GM21737 (cell line): ENCODE measurements around the gene TAF15.

ENCODE experiments used
- ATAC-seq: cut with Tn5 transposase; IDR thresholded peaks from one replicate; pipeline ENCODE4 v1.9.1; 2021; ENCODE audit warnings: mild to moderate bottlenecking, moderate library complexity; ENCODE audit not compliant: unreplicated experiment

Gene TAF15

GRCh38 chr17:35817196-35817595 is 7.9 kb downstream of the TAF15 start:
- no peak for ATAC-seq

- ATAC-seq = no peak
Observed at GRCh38 chr17:35819455-35819854, 10.2 kb downstream of the TAF15 start.

- no peak for ATAC-seq
Observed at GRCh38 chr17:35821308-35821707, 12.0 kb downstream of the TAF15 start.

GRCh38 chr17:35825206-35825605 is 15.9 kb downstream of the TAF15 start:
- no peak for ATAC-seq

- no peak for ATAC-seq
Observed at GRCh38 chr17:35841101-35841500, 31.8 kb downstream of the TAF15 start.

GRCh38 chr17:35841505-35841904 is 32.2 kb downstream of the TAF15 start:
- ATAC-seq = no peak

GRCh38 chr17:35842239-35842638 is 33.0 kb downstream of the TAF15 start:
- no peak for ATAC-seq

- no peak for ATAC-seq
Observed at GRCh38 chr17:35843698-35844097, 34.4 kb downstream of the TAF15 start.

GRCh38 chr17:35844547-35844946 is 35.3 kb downstream of the TAF15 start:
- no peak for ATAC-seq

- ATAC-seq = no peak
Observed at GRCh38 chr17:35846055-35846809, 36.9 kb downstream of the TAF15 start.

- ATAC-seq = no peak
Observed at GRCh38 chr17:35847006-35847405, 37.7 kb downstream of the TAF15 start.

GRCh38 chr17:35847633-35848373 is 38.5 kb downstream of the TAF15 start:
- ATAC-seq = no peak

- ATAC-seq = no peak
Observed at GRCh38 chr17:35849469-35850348, 40.4 kb downstream of the TAF15 start.

- no peak for ATAC-seq
Observed at GRCh38 chr17:35855965-35856364, 46.7 kb downstream of the TAF15 start.

GRCh38 chr17:35856603-35857002 is 47.3 kb downstream of the TAF15 start:
- ATAC-seq = no peak

- ATAC-seq = no peak
Observed at GRCh38 chr17:35864853-35865252, 55.6 kb downstream of the TAF15 start.

- no peak for ATAC-seq
Observed at GRCh38 chr17:35865412-35866340, 56.4 kb downstream of the TAF15 start.

- no peak for ATAC-seq
Observed at GRCh38 chr17:35866341-35866950, 57.2 kb downstream of the TAF15 start.

- no peak for ATAC-seq
Observed at GRCh38 chr17:35867574-35867973, 58.3 kb downstream of the TAF15 start.

GRCh38 chr17:35868737-35869136 is 59.5 kb downstream of the TAF15 start, which contains the start of gene HEATR9:
TSS of gene HEATR9 (minus strand) at chr17:35868891. CDS start at chr17:35868742, 149 bp downstream.
- no peak for ATAC-seq
